ENCODE data around the gene REV3L. TPM values are rescaled to one million over a fixed set of nuclear protein-coding genes. Genes with fewer than 3 reads are reported as not detected.

REV3L gene
- polyA plus RNA-seq, 2 of the 4 experiments (the other 2 are of a cell fraction) = 4.1 to 12.4 TPM

DNA sequence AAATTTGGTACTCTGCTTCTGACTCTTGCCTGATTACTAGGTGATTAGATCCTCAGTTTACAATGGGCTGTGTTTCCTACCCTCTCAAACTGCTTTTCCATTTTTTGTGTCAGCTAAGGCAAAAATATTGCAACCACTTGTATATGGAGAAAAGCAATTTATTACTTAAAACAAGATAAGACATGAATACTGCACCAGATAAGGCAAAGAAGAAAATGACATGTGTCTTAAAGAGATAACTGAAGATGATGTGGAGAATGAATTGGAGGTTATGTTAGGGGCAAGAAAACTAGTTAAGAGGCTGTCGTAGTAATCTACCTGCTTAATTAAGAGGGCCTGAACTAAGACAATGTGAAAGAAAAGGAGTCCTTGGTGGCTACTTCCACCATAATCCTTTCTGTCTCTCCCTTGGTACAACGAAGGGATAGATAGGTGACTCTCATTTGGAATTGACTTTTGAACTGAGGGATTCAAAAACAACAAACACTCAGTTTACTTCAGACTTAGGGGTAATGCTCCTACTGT is 16.3 kb upstream of the REV3L start:
- WGBS (ENCODE audit: missing lambda C conversion rate) = 59% methylated on average over 2 of the region's 2 CpGs
- ATAC-seq = no peak
- FAIRE-seq = no peak
- H3K27ac ChIP-seq = no peak overlapping the region
- no peaks in the 10 kb centered on the region for H3K4me1 ChIP-seq
- no peaks in the 10 kb centered on the region for H3K9me3 ChIP-seq
- no peak overlapping the region for H3K4me3 ChIP-seq
- ChIA-PET POLR2A (no interaction called here), CTCF (no interaction called here)
- H3K4me2 ChIP-seq = no peak overlapping the region
- DNase-seq (ENCODE audit: low read depth in 1 of 2, low spot score in 1 of 2) = no peak
- TF ChIP-seq HDAC2 (IDR thresholded peaks at IDR 0.05) = no peak
- TF ChIP-seq HEYL (CRISPR knock-in tag; IDR thresholded peaks at IDR 0.05) = no peak
- no peak for TF ChIP-seq ESRRA (IDR thresholded peaks at IDR 0.05; ENCODE audit: borderline replicate concordance, low read length)
- TF ChIP-seq, protein P1, sequence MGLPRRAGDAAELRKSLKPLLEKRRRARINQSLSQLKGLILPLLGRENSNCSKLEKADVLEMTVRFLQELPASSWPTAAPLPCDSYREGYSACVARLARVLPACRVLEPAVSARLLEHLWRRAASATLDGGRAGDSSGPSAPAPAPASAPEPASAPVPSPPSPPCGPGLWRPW (IDR thresholded peaks at IDR 0.05) = no peak
- no peak for TF ChIP-seq HOXA7 (CRISPR knock-in tag; IDR thresholded peaks at IDR 0.05)
- TF ChIP-seq EHF (CRISPR knock-in tag; IDR thresholded peaks at IDR 0.05) = no peak
- TF ChIP-seq NR3C1 (IDR thresholded peaks at IDR 0.05) = no peak
- TF ChIP-seq RNF2 (IDR thresholded peaks at IDR 0.05; ENCODE audit: borderline replicate concordance, low read depth) = no peak
- no peak for TF ChIP-seq FOSL2 (IDR thresholded peaks at IDR 0.05)
- no peak for TF ChIP-seq FOSL2 (CRISPR knock-in tag; IDR thresholded peaks at IDR 0.05)
- TF ChIP-seq, protein P2, sequence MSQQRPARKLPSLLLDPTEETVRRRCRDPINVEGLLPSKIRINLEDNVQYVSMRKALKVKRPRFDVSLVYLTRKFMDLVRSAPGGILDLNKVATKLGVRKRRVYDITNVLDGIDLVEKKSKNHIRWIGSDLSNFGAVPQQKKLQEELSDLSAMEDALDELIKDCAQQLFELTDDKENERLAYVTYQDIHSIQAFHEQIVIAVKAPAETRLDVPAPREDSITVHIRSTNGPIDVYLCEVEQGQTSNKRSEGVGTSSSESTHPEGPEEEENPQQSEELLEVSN (IDR thresholded peaks at IDR 0.05; ENCODE audit: borderline replicate concordance, low read depth) = no peak
- no peak for TF ChIP-seq JUN (IDR thresholded peaks at IDR 0.05)
- no peak for TF ChIP-seq NFE2L2 (conservative IDR thresholded peaks at IDR 0.05; ENCODE audit: low read length)
- TF ChIP-seq KDM1A (IDR thresholded peaks at IDR 0.05; ENCODE audit: low read depth) = no peak
- TF ChIP-seq CHD4 (IDR thresholded peaks at IDR 0.05; ENCODE audit: borderline replicate concordance) = no peak
- no peak for TF ChIP-seq NPAS2 (CRISPR knock-in tag; IDR thresholded peaks at IDR 0.05; ENCODE audit: borderline replicate concordance)
- TF ChIP-seq, protein P3, sequence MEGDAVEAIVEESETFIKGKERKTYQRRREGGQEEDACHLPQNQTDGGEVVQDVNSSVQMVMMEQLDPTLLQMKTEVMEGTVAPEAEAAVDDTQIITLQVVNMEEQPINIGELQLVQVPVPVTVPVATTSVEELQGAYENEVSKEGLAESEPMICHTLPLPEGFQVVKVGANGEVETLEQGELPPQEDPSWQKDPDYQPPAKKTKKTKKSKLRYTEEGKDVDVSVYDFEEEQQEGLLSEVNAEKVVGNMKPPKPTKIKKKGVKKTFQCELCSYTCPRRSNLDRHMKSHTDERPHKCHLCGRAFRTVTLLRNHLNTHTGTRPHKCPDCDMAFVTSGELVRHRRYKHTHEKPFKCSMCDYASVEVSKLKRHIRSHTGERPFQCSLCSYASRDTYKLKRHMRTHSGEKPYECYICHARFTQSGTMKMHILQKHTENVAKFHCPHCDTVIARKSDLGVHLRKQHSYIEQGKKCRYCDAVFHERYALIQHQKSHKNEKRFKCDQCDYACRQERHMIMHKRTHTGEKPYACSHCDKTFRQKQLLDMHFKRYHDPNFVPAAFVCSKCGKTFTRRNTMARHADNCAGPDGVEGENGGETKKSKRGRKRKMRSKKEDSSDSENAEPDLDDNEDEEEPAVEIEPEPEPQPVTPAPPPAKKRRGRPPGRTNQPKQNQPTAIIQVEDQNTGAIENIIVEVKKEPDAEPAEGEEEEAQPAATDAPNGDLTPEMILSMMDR (IDR thresholded peaks at IDR 0.05) = no peak

DNA sequence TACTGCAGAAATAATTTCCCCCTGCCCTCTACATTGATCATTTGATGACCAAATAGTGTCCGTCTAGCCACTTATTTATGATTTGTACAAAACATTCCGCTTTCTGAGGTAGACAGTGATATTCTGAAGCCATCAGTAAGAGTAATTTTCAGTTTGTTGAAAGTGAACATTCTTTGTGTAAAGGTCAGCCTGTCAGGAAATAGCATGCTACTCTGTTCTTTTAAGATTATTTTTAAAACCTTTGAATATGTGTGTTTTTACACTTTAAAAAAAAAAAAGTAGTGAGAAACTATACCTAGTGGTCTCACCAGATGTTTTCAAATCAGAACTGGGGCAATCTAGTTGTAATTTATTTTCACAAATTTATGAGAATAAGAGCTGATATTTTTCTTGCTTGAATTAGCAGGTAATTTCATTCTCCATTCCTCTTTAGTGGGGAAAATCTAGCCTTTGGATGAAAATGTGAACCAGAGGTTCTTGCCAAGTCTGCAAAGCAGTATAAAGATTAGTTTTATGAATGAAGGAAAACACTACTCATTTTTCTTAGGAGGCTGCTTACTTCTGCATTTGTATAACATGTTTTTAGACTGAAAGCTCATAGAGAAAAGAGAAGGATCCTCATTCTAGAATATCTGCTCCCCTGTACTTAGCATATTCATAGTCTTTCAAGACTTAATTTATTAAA is 12.1 kb upstream of the REV3L start:
- 90% methylated on average over 2 of the region's 2 CpGs for WGBS (ENCODE audit: missing lambda C conversion rate)
- H3K9me3 ChIP-seq = no peaks in the 10 kb centered on the region
- no peaks in the 10 kb centered on the region for H3K4me1 ChIP-seq
- H3K4me2 ChIP-seq = no peak overlapping the region
- ATAC-seq (no peak), FAIRE-seq (no peak), DNase-seq (ENCODE audit: low read depth in 1 of 2, low spot score in 1 of 2) (no peak)
- POLR2A ChIA-PET = interaction anchor here (1.7 kb wide), 1 partner anchor 12 kb away, joined by 4 read pairs; the partner anchor contains the start of gene REV3L
- H3K4me3 ChIP-seq = no peak overlapping the region
- CTCF ChIA-PET = no interaction called here
- TF ChIP-seq NFE2L2 (conservative IDR thresholded peaks at IDR 0.05; ENCODE audit: low read length) = no peak
- no peak for TF ChIP-seq RARB (CRISPR knock-in tag; IDR thresholded peaks at IDR 0.05)
- TF ChIP-seq, protein P4, sequence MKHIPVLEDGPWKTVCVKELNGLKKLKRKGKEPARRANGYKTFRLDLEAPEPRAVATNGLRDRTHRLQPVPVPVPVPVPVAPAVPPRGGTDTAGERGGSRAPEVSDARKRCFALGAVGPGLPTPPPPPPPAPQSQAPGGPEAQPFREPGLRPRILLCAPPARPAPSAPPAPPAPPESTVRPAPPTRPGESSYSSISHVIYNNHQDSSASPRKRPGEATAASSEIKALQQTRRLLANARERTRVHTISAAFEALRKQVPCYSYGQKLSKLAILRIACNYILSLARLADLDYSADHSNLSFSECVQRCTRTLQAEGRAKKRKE (CRISPR knock-in tag; IDR thresholded peaks at IDR 0.05; ENCODE audit: low read depth) = no peak
- TF ChIP-seq JUN (IDR thresholded peaks at IDR 0.05) = no peak
- TF ChIP-seq POLR2AphosphoS2 (conservative IDR thresholded peaks at IDR 0.05; ENCODE audit: low read length) = no peak
- TF ChIP-seq, protein P5, sequence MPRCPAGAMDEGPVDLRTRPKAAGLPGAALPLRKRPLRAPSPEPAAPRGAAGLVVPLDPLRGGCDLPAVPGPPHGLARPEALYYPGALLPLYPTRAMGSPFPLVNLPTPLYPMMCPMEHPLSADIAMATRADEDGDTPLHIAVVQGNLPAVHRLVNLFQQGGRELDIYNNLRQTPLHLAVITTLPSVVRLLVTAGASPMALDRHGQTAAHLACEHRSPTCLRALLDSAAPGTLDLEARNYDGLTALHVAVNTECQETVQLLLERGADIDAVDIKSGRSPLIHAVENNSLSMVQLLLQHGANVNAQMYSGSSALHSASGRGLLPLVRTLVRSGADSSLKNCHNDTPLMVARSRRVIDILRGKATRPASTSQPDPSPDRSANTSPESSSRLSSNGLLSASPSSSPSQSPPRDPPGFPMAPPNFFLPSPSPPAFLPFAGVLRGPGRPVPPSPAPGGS (IDR thresholded peaks at IDR 0.05) = no peak
- no peak for TF ChIP-seq HEYL (CRISPR knock-in tag; IDR thresholded peaks at IDR 0.05)
- no peak for TF ChIP-seq RAD21 (conservative IDR thresholded peaks at IDR 0.05 in 1 of 2, IDR thresholded peaks at IDR 0.05 in 1 of 2)
- TF ChIP-seq ZSCAN20 (CRISPR knock-in tag; IDR thresholded peaks at IDR 0.05) = no peak
- no peak for TF ChIP-seq FOXS1 (CRISPR knock-in tag; IDR thresholded peaks at IDR 0.05)
- no peak for TF ChIP-seq SMC3 (IDR thresholded peaks at IDR 0.05)
- no peak for TF ChIP-seq EP300 (IDR thresholded peaks at IDR 0.05)
- TF ChIP-seq CBX8 (IDR thresholded peaks at IDR 0.05) = no peak
- H3K27ac ChIP-seq = no peak overlapping the region

Measured in A549 (cell line).